ENCODE data around the gene ANKLE1. TPM values are rescaled to one million over a fixed set of nuclear protein-coding genes. Genes with fewer than 3 reads are reported as not detected.

Gene ANKLE1
- polyA plus RNA-seq, 1 donor (not counting 4 experiments of a cell fraction or from before 2014, with no cell fraction given) = 0.30 TPM

- no peak for DNase-seq (ENCODE audit: low read depth, low spot score)
- H3K79me2 ChIP-seq (ENCODE audit: control insufficient read depth, insufficient read depth, low read length) = no peaks in the 10 kb centered on the region
- dilution Hi-C loops (cut with MboI; ENCODE audit: extremely low pct_ligation_motif_present, low sequenced_read_pairs) = no loop called here
Observed at GRCh38 chr19:17259118-17259780, 22.5 kb upstream of the ANKLE1 start.

GRCh38 chr19:17259934-17260333 is 21.8 kb upstream of the ANKLE1 start:
- Histone ChIP-seq H3K36me3 (ENCODE audit: control insufficient read depth in 2 of 2, extremely low read depth in 1 of 2, insufficient read depth in 2 of 2, low read length in 2 of 2) (no peaks in the 10 kb centered on the region), H3K4me1 (ENCODE audit: control insufficient read depth, extremely low read depth, insufficient read depth, low read length) (no peaks in the 10 kb centered on the region), H3K4me3 (ENCODE audit: control insufficient read depth in 2 of 3, extremely low read depth in 1 of 3, insufficient read depth in 2 of 3, low read depth in 1 of 3, low read length in 3 of 3) (no peak overlapping the region), H3K9ac (ENCODE audit: control insufficient read depth, extremely low read depth, insufficient read depth, low read length) (no peak overlapping the region), H3K27ac (ENCODE audit: control insufficient read depth, insufficient read depth, low read length) (no peak overlapping the region), H3K9me1 (ENCODE audit: control insufficient read depth, extremely low read depth, insufficient read depth, low read length) (no peaks in the 10 kb centered on the region), H4K20me1 (ENCODE audit: control insufficient read depth, extremely low read depth, insufficient read depth, low read length) (no peaks in the 10 kb centered on the region), H2AFZ (ENCODE audit: control insufficient read depth, low read length) (no peak overlapping the region), H3K9me3 (ENCODE audit: control insufficient read depth, low read depth, low read length) (peaks cover 5% of the 10 kb centered on the region), H3K79me2 (ENCODE audit: control insufficient read depth, insufficient read depth, low read length) (no peaks in the 10 kb centered on the region), H3K4me2 (ENCODE audit: control insufficient read depth, extremely low read depth, insufficient read depth, low read depth, low read length) (no peak overlapping the region), H3K27me3 (ENCODE audit: control insufficient read depth, extremely low read depth, insufficient read depth, low read length) (no peaks in the 10 kb centered on the region)
- TF ChIP-seq EZH2 (IDR thresholded peaks at IDR 0.05; ENCODE audit: low read length) = no peak
- TF ChIP-seq CTCF (optimal IDR thresholded peaks at IDR 0.05 in 1 of 3, IDR thresholded peaks at IDR 0.05 in 1 of 3, conservative IDR thresholded peaks at IDR 0.05 in 1 of 3; ENCODE audit: extremely low read depth in 1 of 3, insufficient read depth in 2 of 3, low read length in 3 of 3) = no peak
- DNase-seq (ENCODE audit: low read depth, low spot score) (no peak), FAIRE-seq (no peak)
- dilution Hi-C loops (cut with MboI; ENCODE audit: extremely low pct_ligation_motif_present, low sequenced_read_pairs) = no loop called here

More at GRCh38 chr19:17259118-17259780, 22.5 kb upstream of the ANKLE1 start:
- H3K36me3 ChIP-seq (ENCODE audit: control insufficient read depth in 2 of 2, extremely low read depth in 1 of 2, insufficient read depth in 2 of 2, low read length in 2 of 2) = no peaks in the 10 kb centered on the region
- no peaks in the 10 kb centered on the region for H3K27me3 ChIP-seq (ENCODE audit: control insufficient read depth, extremely low read depth, insufficient read depth, low read length)
- H3K9ac ChIP-seq (ENCODE audit: control insufficient read depth, extremely low read depth, insufficient read depth, low read length) = no peak overlapping the region
- no peak overlapping the region for H3K4me3 ChIP-seq (ENCODE audit: control insufficient read depth in 2 of 3, extremely low read depth in 1 of 3, insufficient read depth in 2 of 3, low read depth in 1 of 3, low read length in 3 of 3)
- no peaks in the 10 kb centered on the region for H3K4me1 ChIP-seq (ENCODE audit: control insufficient read depth, extremely low read depth, insufficient read depth, low read length)
- H2AFZ ChIP-seq (ENCODE audit: control insufficient read depth, low read length) = no peak overlapping the region
- FAIRE-seq = no peak
- H3K27ac ChIP-seq (ENCODE audit: control insufficient read depth, insufficient read depth, low read length) = no peak overlapping the region
- no peaks in the 10 kb centered on the region for H4K20me1 ChIP-seq (ENCODE audit: control insufficient read depth, extremely low read depth, insufficient read depth, low read length)
- H3K9me1 ChIP-seq (ENCODE audit: control insufficient read depth, extremely low read depth, insufficient read depth, low read length) = no peaks in the 10 kb centered on the region
- H3K4me2 ChIP-seq (ENCODE audit: control insufficient read depth, extremely low read depth, insufficient read depth, low read depth, low read length) = no peak overlapping the region
- TF ChIP-seq EZH2 (IDR thresholded peaks at IDR 0.05; ENCODE audit: low read length) (no peak), CTCF (optimal IDR thresholded peaks at IDR 0.05 in 1 of 3, IDR thresholded peaks at IDR 0.05 in 1 of 3, conservative IDR thresholded peaks at IDR 0.05 in 1 of 3; ENCODE audit: extremely low read depth in 1 of 3, insufficient read depth in 2 of 3, low read length in 3 of 3) (no peak)
- H3K9me3 ChIP-seq (ENCODE audit: control insufficient read depth, low read depth, low read length) = peaks cover 5% of the 10 kb centered on the region
